ENCODE measurements around the gene PIK3R5.

Gene PIK3R5

GRCh38 chr17:8883353-8883752 lies 82.2 kb downstream of the PIK3R5 start:
- no peaks in the 10 kb centered on the region for H3K4me1 ChIP-seq (ENCODE audit: control insufficient read depth, insufficient read depth, low read length)
- H3K27ac ChIP-seq (ENCODE audit: insufficient read depth, low read depth, low read length, poor library complexity, severe bottlenecking), result no peak overlapping the region
- H3K4me3 ChIP-seq (ENCODE audit: insufficient read depth, low read depth, low read length), result no peak overlapping the region
- 90 to 96% methylated on average over 4 of the region's 4 CpGs for WGBS, 2 experiments
- H3K36me3 ChIP-seq (ENCODE audit: control insufficient read depth, insufficient read depth, low read length), result no peaks in the 10 kb centered on the region
- no peaks in the 10 kb centered on the region for H3K9me3 ChIP-seq (ENCODE audit: control insufficient read depth, low read length)
- H3K27me3 ChIP-seq (ENCODE audit: control insufficient read depth, insufficient read depth, low read length, poor library complexity, severe bottlenecking), result no peaks in the 10 kb centered on the region

DNA sequence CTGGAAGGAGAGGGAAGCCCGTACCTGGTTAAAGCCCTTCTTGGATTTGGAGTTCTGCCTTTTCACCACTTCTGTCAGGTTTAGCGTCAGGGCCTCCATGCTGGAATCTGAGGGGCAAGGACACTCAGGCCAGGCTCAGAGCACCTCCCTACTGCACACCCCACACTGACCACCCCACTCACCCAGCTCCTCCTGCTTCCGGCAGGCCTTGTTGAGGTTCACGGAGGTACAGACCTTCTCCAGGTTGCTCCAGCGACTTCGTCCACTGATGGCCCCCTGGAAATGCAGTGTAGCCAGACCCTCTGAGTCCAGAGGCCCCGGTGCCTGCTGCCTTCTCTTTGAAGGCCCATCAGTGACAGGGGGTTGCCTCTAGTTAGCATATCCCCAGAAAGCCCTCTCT lies 83.9 kb downstream of the PIK3R5 start:
- Histone ChIP-seq H3K27me3 (ENCODE audit: control insufficient read depth, insufficient read depth, low read length, poor library complexity, severe bottlenecking) (no peaks in the 10 kb centered on the region), H3K27ac (ENCODE audit: insufficient read depth, low read depth, low read length, poor library complexity, severe bottlenecking) (no peak overlapping the region), H3K9me3 (ENCODE audit: control insufficient read depth, low read length) (no peaks in the 10 kb centered on the region), H3K36me3 (ENCODE audit: control insufficient read depth, insufficient read depth, low read length) (no peaks in the 10 kb centered on the region), H3K4me3 (ENCODE audit: insufficient read depth, low read depth, low read length) (no peak overlapping the region), H3K4me1 (ENCODE audit: control insufficient read depth, insufficient read depth, low read length) (no peaks in the 10 kb centered on the region)
- WGBS, 2 experiments, result 92 to 95% methylated on average over 7 of the region's 7 CpGs

GRCh38 chr17:8880466-8880865 lies 85.0 kb downstream of the PIK3R5 start:
- Histone ChIP-seq H3K4me3 (ENCODE audit: insufficient read depth, low read depth, low read length) (no peak overlapping the region), H3K4me1 (ENCODE audit: control insufficient read depth, insufficient read depth, low read length) (no peaks in the 10 kb centered on the region), H3K27me3 (ENCODE audit: control insufficient read depth, insufficient read depth, low read length, poor library complexity, severe bottlenecking) (no peaks in the 10 kb centered on the region), H3K36me3 (ENCODE audit: control insufficient read depth, insufficient read depth, low read length) (no peaks in the 10 kb centered on the region), H3K27ac (ENCODE audit: insufficient read depth, low read depth, low read length, poor library complexity, severe bottlenecking) (no peak overlapping the region), H3K9me3 (ENCODE audit: control insufficient read depth, low read length) (no peaks in the 10 kb centered on the region)
- WGBS, 2 experiments, result 94 to 95% methylated on average over 7 of the region's 7 CpGs

DNA sequence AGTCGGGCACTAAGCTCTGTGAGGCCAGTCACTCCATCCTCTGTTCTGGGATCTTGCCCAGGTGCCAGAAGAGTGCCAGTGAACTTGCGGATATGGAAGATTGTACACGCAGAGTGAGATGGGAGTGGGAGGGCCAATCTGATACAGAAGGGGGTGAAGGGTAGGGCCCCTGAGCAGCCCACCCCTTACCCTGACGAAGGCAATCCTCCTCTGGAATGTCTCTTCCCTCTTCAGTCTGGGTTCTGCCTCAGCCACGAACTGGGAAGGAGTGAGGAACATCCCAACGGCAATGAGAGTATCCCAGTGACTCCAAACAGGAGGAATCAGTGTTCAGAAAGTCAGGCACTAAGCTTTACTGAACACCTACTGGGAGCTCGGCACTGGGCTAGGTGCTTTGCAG lies 86.1 kb downstream of the PIK3R5 start:
- WGBS, 2 experiments, result 82 to 84% methylated on average over 7 of the region's 7 CpGs
- Histone ChIP-seq H3K4me1 (ENCODE audit: control insufficient read depth, insufficient read depth, low read length) (no peaks in the 10 kb centered on the region), H3K4me3 (ENCODE audit: insufficient read depth, low read depth, low read length) (no peak overlapping the region), H3K36me3 (ENCODE audit: control insufficient read depth, insufficient read depth, low read length) (no peaks in the 10 kb centered on the region), H3K27me3 (ENCODE audit: control insufficient read depth, insufficient read depth, low read length, poor library complexity, severe bottlenecking) (no peaks in the 10 kb centered on the region), H3K27ac (ENCODE audit: insufficient read depth, low read depth, low read length, poor library complexity, severe bottlenecking) (no peak overlapping the region), H3K9me3 (ENCODE audit: control insufficient read depth, low read length) (no peaks in the 10 kb centered on the region)

- H3K4me1 ChIP-seq (ENCODE audit: control insufficient read depth, insufficient read depth, low read length), result no peaks in the 10 kb centered on the region
- no peaks in the 10 kb centered on the region for H3K9me3 ChIP-seq (ENCODE audit: control insufficient read depth, low read length)
- H3K4me3 ChIP-seq (ENCODE audit: insufficient read depth, low read depth, low read length), result no peak overlapping the region
- H3K36me3 ChIP-seq (ENCODE audit: control insufficient read depth, insufficient read depth, low read length), result no peaks in the 10 kb centered on the region
- WGBS, 2 experiments, result 93 to 95% methylated on average over 4 of the region's 4 CpGs
- no peaks in the 10 kb centered on the region for H3K27me3 ChIP-seq (ENCODE audit: control insufficient read depth, insufficient read depth, low read length, poor library complexity, severe bottlenecking)
- H3K27ac ChIP-seq (ENCODE audit: insufficient read depth, low read depth, low read length, poor library complexity, severe bottlenecking), result no peak overlapping the region
These were observed 87.5 kb downstream of the PIK3R5 start for GRCh38 chr17:8877984-8878383.

GRCh38 chr17:8875957-8876356 lies 89.5 kb downstream of the PIK3R5 start:
- WGBS, 2 experiments, result 84 to 85% methylated on average over 5 of the region's 5 CpGs
- H3K4me3 ChIP-seq (ENCODE audit: insufficient read depth, low read depth, low read length), result no peak overlapping the region
- H3K27ac ChIP-seq (ENCODE audit: insufficient read depth, low read depth, low read length, poor library complexity, severe bottlenecking), result no peak overlapping the region
- no peaks in the 10 kb centered on the region for H3K4me1 ChIP-seq (ENCODE audit: control insufficient read depth, insufficient read depth, low read length)
- no peaks in the 10 kb centered on the region for H3K9me3 ChIP-seq (ENCODE audit: control insufficient read depth, low read length)
- no peaks in the 10 kb centered on the region for H3K36me3 ChIP-seq (ENCODE audit: control insufficient read depth, insufficient read depth, low read length)
- no peaks in the 10 kb centered on the region for H3K27me3 ChIP-seq (ENCODE audit: control insufficient read depth, insufficient read depth, low read length, poor library complexity, severe bottlenecking)

- no peak overlapping the region for H3K27ac ChIP-seq (ENCODE audit: insufficient read depth, low read depth, low read length, poor library complexity, severe bottlenecking)
- no peak overlapping the region for H3K4me3 ChIP-seq (ENCODE audit: insufficient read depth, low read depth, low read length)
- no peaks in the 10 kb centered on the region for H3K36me3 ChIP-seq (ENCODE audit: control insufficient read depth, insufficient read depth, low read length)
- no peaks in the 10 kb centered on the region for H3K9me3 ChIP-seq (ENCODE audit: control insufficient read depth, low read length)
- no peaks in the 10 kb centered on the region for H3K27me3 ChIP-seq (ENCODE audit: control insufficient read depth, insufficient read depth, low read length, poor library complexity, severe bottlenecking)
- H3K4me1 ChIP-seq (ENCODE audit: control insufficient read depth, insufficient read depth, low read length), result no peaks in the 10 kb centered on the region
- 85 to 91% methylated on average over 12 of the region's 12 CpGs for WGBS, 2 experiments
These were observed 90.1 kb downstream of the PIK3R5 start for GRCh38 chr17:8875436-8875835.

GRCh38 chr17:8873801-8874715 lies 91.4 kb downstream of the PIK3R5 start:
- Histone ChIP-seq H3K4me3 (ENCODE audit: insufficient read depth, low read depth, low read length) (no peak overlapping the region), H3K27ac (ENCODE audit: insufficient read depth, low read depth, low read length, poor library complexity, severe bottlenecking) (no peak overlapping the region), H3K27me3 (ENCODE audit: control insufficient read depth, insufficient read depth, low read length, poor library complexity, severe bottlenecking) (no peaks in the 10 kb centered on the region), H3K9me3 (ENCODE audit: control insufficient read depth, low read length) (no peaks in the 10 kb centered on the region), H3K36me3 (ENCODE audit: control insufficient read depth, insufficient read depth, low read length) (no peaks in the 10 kb centered on the region), H3K4me1 (ENCODE audit: control insufficient read depth, insufficient read depth, low read length) (no peaks in the 10 kb centered on the region)
- 81 to 84% methylated on average over 19 of the region's 19 CpGs for WGBS, 2 experiments

- Histone ChIP-seq H3K9me3 (ENCODE audit: control insufficient read depth, low read length) (no peaks in the 10 kb centered on the region), H3K4me1 (ENCODE audit: control insufficient read depth, insufficient read depth, low read length) (no peaks in the 10 kb centered on the region), H3K4me3 (ENCODE audit: insufficient read depth, low read depth, low read length) (no peak overlapping the region), H3K36me3 (ENCODE audit: control insufficient read depth, insufficient read depth, low read length) (no peaks in the 10 kb centered on the region), H3K27ac (ENCODE audit: insufficient read depth, low read depth, low read length, poor library complexity, severe bottlenecking) (no peak overlapping the region), H3K27me3 (ENCODE audit: control insufficient read depth, insufficient read depth, low read length, poor library complexity, severe bottlenecking) (no peaks in the 10 kb centered on the region)
- WGBS, 2 experiments, result 92% methylated on average over 17 of the region's 17 CpGs
These were observed 92.6 kb downstream of the PIK3R5 start for GRCh38 chr17:8872705-8873435.

GRCh38 chr17:8872036-8872704 lies 93.3 kb downstream of the PIK3R5 start:
- no peaks in the 10 kb centered on the region for H3K36me3 ChIP-seq (ENCODE audit: control insufficient read depth, insufficient read depth, low read length)
- no peak overlapping the region for H3K27ac ChIP-seq (ENCODE audit: insufficient read depth, low read depth, low read length, poor library complexity, severe bottlenecking)
- no peaks in the 10 kb centered on the region for H3K4me1 ChIP-seq (ENCODE audit: control insufficient read depth, insufficient read depth, low read length)
- H3K9me3 ChIP-seq (ENCODE audit: control insufficient read depth, low read length), result no peaks in the 10 kb centered on the region
- no peaks in the 10 kb centered on the region for H3K27me3 ChIP-seq (ENCODE audit: control insufficient read depth, insufficient read depth, low read length, poor library complexity, severe bottlenecking)
- no peak overlapping the region for H3K4me3 ChIP-seq (ENCODE audit: insufficient read depth, low read depth, low read length)
- WGBS, 2 experiments, result 96 to 97% methylated on average over 6 to 7 of the region's 7 CpGs
